Measurements from ENCODE around the gene WNT10A.
"Not testable (repeated sequence)": the region's sequence is repeated elsewhere in the genome, so short reads cannot be mapped to it uniquely, and the experiment has no call there.

WNT10A gene

GRCh38 chr2:218931751-218932150 lies 51.1 kb downstream of the WNT10A start:
- not testable (repeated sequence) for DNase-seq (ENCODE audit: low read depth)

Measured in stimulated activated CD8-positive, alpha-beta memory T cell treated with anti-CD3 and anti-CD28 coated beads, Interleukin-15, amount 100 ng/mL, for 1 hour (primary cell).